D341Med (cell line): ENCODE data around the gene OR2T2.
"Not testable (repeated sequence)": the region's sequence is repeated elsewhere in the genome, so short reads cannot be mapped to it uniquely, and the experiment has no call there.

Experiments used
- DNase-seq: peaks from one replicate; pipeline ENCODE4 v3.0.0; 2012; ENCODE audit warnings: low spot score

The OR2T2 gene

GRCh38 chr1:248450466-248451145 is 5.2 kb downstream of the OR2T2 start:
- not testable (repeated sequence) for DNase-seq

- not testable (repeated sequence) for DNase-seq
Measured at GRCh38 chr1:248453619-248454018, 8.2 kb downstream of the OR2T2 start.

GRCh38 chr1:248455045-248455444 is 9.6 kb downstream of the OR2T2 start:
- DNase-seq = not testable (repeated sequence)

GRCh38 chr1:248456635-248457034 is 11.2 kb downstream of the OR2T2 start:
- not testable (repeated sequence) for DNase-seq

GRCh38 chr1:248459117-248459516 is 13.7 kb downstream of the OR2T2 start:
- not testable (repeated sequence) for DNase-seq

- DNase-seq = no peak
Measured at GRCh38 chr1:248471154-248471553, 25.7 kb downstream of the OR2T2 start.

GRCh38 chr1:248472111-248472510 is 26.7 kb downstream of the OR2T2 start:
- DNase-seq = not testable (repeated sequence)

- not testable (repeated sequence) for DNase-seq
Measured at GRCh38 chr1:248473051-248473450, 27.6 kb downstream of the OR2T2 start, which contains the start of gene OR2T3. OR2T3 (plus strand) TSS chr1:248473351; CDS start chr1:248473351, 0 bp downstream.

- not testable (repeated sequence) for DNase-seq
Measured at GRCh38 chr1:248475660-248476059, 30.2 kb downstream of the OR2T2 start.

- DNase-seq = not testable (repeated sequence)
Measured at GRCh38 chr1:248481686-248482579, 36.5 kb downstream of the OR2T2 start.

GRCh38 chr1:248488289-248488688 is 42.9 kb downstream of the OR2T2 start, which contains the start of gene OR2T5:
OR2T5 (plus strand) TSS chr1:248488589; CDS start chr1:248488589, 0 bp downstream.
- DNase-seq = not testable (repeated sequence)

- DNase-seq = not testable (repeated sequence)
Measured at GRCh38 chr1:248496661-248497060, 51.2 kb downstream of the OR2T2 start.

- DNase-seq = not testable (repeated sequence)
Measured at GRCh38 chr1:248500305-248501035, 55.0 kb downstream of the OR2T2 start.
